GM19468 (cell line): ENCODE data around the gene ACBD4.
"Not testable (repeated sequence)": the region's sequence is repeated elsewhere in the genome, so short reads cannot be mapped to it uniquely, and the experiment has no call there.

Experiments
- ATAC-seq: cut with Tn5 transposase; IDR thresholded peaks from one replicate; pipeline ENCODE4 v1.9.1; 2021; ENCODE audit warnings: mild to moderate bottlenecking, moderate library complexity, moderate number of reproducible peaks; ENCODE audit not compliant: unreplicated experiment; ENCODE audit errors: extremely low read depth

ACBD4 gene

DNA sequence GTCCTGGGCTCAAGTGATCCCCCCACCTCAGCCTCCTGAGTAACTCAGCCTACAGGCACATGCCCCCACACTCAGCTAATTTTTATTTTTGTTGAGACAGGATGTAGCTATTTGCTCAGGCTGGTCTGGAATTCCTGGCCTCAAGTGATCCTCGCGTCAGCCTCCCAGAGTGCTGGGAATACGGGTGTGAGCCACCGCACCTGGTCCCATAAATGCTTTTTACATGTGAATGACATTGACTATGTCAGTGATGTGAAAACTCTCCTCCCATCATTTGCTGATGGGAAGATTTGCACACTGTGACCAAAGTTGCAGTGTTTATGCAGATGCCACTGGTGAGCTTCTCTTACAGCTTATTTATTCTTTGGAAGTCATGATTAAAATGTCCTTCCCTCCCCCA lies 18.2 kb upstream of the ACBD4 start:
- ATAC-seq = no peak

DNA sequence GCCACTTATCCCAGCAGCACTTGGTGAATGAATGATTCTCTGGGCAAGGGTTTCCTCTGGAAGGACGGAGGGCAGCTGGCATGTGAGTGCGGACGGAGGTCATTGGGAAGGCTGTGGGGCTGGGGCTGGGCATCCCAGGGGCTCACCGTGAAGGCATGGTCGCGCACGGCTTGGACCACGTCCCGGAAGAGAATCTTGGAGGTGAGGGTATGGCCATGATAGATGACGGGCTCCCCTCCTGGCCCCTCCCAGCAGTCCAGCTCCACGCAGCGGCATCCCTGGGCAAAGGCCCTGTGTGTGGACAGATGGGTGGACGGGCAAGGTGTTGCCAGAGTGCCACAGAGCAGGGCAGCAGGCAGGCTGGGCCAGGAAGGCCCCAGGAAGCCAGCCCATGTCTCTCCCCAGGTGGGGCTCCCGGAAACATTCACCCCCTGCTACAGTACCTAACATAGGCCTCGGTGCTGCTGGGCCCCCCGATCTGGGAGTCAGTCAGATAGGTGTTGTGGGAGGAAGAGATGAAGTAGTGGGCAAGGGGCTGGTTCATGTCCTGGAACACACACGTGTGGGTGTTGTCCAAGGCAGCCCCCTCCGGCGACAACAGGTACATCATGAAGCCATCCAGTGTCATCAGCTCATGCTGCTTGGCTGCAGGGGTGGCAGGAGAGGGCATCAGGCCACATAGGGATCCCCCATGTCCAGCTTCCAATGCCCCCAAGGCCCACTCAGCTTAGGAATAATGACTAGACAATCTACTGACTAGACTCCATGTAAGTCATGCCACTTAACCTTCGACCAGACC lies 17.4 kb upstream of the ACBD4 start:
- no peak for ATAC-seq

DNA sequence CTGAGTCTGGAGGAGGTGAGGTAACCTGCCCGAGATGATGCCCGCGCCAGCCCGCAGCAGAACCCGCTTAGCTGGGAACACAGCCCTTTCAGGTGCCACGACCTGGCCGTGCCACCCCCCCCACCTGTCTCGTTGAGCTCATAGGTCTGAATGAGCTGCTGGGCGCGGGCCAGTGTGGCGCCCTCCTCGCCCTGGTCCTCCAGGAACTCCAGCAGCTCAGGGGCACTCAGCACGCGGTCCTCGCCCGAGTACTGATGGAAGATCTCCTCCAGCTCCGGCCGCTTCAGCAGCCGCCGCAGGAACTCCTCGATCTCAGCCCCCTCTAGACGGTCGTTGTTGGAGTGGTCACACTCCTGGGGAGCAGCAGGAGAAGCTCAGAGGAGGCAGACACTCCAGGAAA lies 16.8 kb upstream of the ACBD4 start:
- no peak for ATAC-seq

DNA sequence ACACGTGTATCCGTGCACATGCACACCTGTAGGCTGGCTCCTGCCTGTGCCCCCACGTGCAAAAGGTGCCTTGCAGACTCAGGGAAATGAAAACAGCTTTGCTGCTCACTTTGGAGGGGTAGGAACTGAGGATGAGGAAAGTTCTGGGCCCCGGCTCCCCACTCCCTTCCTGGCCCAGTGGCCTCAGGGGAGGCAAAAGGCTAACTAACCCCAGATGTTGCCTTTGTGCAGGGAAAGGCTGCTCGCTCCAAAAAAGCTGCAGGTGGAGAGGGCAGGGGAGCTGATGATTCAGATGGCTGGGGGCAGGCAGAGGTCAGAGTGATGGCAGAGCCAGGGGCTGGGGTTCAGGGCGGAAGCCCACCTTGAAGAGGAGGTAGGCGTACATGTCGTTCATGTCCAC lies 15.5 kb upstream of the ACBD4 start:
- ATAC-seq = no peak

DNA sequence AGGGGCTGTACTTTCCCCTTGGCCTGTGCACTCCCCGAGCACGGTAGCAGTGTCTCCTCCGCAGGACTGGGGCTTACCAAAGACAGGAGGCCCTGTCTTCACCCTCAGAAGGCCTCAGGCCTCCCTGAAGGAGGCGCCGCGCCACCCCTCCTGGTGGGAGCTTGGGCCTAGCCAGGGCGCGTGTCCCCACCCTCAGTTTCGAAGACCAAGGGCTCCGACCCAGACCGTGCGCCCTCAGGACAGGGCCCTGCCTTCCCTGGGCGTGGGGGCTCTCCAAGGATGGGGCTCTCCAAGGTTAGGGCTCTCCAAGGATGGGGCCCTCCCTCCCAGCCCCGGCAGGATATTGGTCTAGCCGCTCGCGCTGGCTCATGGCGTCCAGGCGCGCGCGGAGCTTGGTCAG lies 14.9 kb upstream of the ACBD4 start:
- ATAC-seq = no peak

DNA sequence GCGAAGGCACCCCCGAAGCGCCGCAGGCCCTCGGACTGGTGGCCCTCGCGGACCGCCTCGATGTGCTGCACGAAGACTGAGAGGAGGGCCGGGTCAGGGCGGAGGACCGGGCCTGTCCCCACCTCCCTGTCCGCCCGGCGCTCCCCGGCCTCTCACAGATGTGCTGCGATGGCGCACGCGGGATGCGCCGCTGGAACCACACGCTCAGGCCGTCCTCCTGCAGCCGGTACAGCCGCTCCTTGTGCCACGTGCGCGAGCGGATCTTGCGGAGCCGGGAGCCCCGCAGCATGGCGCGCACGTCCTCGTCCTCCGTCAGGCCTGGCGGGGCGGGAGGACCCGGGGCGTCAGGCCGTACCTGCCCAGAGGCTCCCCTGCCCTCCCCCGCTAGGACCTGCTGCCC lies 14.4 kb upstream of the ACBD4 start:
- no peak for ATAC-seq

DNA sequence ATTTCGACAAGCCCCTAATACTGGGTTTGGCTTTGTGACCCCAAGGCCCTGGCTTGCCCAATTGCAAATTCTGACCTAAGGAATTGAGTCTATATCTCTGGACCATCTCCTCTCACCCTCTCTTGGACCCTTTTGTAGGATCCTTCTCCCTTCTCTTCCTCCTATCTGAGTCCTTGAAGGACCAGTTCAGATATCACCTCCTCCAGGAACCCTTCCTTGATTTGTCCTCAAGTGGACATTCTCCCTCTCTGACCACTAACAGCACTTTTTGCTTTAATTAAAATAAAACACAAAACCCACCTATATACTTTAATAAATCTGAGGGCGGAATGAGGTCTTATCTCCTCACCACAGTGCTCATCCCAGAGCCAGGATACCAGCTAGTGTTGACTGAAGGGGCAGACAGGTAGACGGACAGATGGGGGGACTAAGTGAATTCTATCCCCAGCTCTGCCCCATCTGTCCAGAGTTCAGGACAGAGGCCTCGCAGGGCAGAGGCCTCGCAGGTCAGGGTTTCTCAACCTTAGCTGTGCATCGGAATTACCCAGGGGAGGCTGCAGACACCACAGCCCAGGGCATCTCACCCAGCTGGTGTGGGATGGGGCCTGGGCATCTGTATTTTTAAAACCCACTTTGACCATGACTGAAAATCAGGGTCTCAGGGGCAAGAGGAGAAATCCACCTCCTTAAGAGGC lies 12.3 kb upstream of the ACBD4 start:
- ATAC-seq = no peak

DNA sequence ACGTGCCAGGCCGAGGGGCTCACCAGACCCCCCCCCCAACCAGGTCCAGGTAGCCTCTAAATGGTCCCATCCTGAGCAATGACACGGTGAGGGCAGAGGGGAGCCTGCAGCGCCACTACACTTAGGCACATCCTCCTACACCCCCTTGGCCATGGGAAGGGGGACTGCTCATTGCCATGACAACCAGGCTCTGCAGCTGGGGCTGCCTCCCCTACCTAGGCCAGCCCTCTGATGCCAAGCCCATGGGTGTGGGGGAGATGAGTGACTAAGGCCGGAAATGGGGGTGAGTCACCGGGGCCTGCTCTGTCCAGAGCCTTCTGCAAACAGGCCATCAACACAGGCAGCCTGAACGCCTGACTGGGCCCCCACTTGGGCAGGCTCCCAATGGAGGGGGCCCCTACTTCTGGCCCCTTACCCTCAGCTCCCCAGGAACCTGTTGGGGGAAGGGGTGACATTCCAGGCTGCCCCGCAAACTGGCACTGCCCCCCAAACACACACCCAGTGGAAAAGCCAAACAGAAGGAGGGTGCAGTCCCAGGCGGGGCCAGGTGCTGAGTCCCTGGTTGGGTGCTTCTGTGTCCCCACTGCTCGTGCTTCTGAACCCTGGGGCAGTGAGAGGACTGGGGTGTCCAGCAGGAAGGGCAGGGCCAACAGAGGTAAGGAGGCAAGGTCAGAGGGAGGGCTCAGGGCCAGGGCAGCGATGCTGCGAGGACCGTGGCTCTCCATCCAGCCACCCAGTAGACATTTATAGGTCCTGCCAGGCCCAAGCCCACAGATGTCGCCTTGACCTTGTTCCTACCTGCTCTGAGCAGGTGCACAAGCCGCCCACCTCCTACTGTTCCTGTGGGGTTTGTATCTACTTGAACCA lies 11.3 kb upstream of the ACBD4 start:
- no peak for ATAC-seq

DNA sequence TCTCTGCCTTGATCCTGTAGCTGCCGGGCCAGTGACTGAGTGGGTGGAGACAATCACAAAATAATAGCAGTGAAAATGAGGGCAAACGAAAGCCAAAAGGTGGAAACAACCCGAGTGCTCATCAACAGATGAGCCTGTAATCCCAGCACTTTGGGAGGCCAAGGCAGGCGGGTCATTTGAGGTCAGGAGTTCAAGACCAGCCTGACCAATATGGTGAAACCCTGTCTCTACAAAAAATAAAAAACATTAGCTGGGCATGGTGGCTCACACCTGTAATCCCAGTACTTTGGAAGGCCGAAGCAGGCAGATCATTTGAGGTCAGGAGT lies 10.7 kb upstream of the ACBD4 start:
- not testable (repeated sequence) for ATAC-seq

DNA sequence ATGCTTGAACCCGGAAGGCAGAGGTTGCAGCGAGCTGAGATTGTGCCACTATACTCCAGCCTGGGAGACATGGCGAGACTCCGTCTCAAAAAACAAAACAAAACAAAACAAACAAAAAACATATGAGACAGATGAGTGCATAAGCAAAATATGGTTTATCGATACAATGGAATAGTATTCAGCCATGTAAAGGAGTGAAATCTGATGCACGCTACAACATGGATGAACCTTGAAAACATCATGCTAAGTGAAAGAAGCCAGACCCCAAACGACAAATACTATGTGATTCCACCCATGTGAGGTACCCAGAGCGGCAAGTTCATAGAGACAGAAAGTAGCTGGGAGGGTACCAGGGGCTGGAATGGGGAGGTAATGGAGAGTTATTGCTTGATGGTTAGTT lies 10.0 kb upstream of the ACBD4 start:
- ATAC-seq = no peak

DNA sequence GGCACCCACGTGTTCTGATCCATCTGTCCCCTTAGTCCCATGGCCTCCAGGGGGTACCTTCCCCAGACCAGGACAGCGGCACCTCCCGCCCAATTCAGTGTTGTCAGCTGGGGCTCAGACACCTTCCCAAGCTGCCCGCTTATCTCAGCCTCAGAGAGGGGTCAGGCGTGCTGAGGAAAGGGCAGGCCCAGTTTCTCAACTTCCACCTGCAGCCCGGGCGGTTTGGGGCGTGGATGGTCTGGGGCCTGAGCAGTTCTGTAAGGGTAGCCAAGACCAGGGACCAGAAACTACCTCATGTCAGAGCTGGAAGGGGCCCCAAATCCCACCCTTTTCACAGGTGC lies 8.3 kb upstream of the ACBD4 start:
- no peak for ATAC-seq

DNA sequence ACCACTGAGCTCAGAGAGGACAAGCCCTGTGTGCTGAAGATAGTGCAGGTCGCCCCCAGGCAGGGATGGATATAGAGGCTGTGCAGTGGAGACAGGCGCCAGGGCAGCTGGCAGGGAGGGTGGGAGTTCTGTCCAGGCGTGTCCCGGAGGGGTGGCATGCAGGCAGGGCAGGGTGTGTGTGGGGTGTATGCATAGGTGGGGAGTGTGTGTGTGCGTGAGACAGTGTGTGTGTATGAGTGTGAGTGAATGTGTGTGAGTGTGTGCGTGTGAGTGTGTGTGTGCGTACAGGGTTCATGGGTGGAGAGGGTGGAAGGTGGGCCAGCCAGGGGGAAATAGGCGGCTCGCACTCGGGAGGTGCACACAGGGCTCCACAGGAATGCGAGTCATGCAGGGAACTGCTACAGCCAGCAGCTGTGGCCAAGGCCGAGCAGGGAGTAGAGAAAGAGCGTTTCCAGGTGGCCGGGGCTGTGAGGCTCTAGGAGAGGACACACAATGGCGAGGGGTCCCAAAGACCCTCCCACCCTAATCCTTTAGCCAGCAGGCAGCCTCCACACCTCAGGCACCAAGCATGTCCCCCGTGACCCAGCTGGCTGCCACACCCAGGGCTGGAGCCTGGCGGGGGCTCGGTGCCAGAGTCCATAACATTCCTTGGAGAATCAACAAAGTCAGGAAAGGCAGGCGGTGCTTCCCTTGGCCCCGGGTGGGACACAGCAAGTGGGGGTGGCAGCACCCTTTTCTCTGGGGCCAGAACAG lies 7.8 kb upstream of the ACBD4 start:
- ATAC-seq = no peak

DNA sequence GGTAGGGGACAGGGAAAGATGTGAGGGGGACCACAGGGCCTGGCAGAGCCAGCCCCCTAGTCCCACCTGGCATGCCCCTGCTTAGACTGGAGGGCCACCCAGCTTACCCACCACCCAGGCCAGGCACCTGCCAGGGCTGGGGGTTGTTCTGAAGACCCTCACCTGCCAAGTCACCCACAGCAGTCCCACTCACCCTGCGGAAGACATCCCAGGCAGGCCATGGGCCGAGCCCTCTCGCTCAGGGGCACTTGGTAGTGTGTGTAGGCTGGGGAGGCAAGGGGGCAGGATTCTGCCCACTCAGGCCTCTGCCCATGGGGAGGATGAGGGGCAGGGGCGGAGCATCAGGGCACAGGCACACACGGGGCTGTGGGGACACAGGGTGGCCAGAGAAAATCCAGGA lies 7.2 kb upstream of the ACBD4 start:
- no peak for ATAC-seq

DNA sequence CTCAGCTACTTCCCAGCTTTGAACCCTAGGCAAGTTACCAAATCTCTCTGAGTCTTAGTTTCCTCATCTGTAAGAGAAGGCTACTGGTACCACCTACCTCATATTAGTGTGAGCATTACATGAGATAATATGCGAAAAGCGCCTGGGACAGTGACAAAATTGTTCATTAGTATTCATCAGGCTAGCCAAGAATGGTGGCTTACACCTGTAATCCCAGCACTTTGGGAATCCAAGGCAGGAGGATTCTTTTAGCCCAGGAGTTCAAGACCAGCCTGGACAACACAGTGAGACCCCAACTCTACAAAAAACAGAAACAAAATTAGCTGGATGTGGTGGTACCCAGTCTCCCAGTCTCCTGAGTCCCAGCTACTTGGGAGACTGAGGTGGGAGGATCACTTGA lies 6.5 kb upstream of the ACBD4 start:
- ATAC-seq = no peak

DNA sequence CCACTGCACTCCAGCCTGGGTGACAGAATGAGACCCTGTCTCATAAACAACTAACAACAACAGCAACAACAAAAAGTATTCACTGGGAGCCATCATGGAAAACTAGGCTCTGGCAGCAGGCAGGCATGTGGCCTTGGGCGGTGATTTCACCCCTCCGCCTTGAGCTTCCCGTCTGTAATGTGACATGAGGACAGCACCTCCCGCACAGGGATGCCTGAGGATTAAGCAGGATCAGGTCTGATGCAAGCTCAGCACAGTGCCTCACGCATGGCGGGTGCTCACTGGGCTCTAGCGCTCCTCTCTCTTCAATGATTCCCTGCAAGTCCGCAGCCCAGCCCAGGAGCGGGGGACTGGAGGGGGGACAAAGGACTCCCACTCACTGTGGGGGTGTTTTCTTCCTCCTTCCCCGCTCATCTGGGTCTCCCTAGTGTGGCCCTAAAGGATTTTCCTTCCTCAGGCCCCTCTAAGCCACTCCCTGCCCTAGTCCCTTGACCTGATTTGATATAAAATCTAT lies 6.0 kb upstream of the ACBD4 start:
- ATAC-seq = no peak

DNA sequence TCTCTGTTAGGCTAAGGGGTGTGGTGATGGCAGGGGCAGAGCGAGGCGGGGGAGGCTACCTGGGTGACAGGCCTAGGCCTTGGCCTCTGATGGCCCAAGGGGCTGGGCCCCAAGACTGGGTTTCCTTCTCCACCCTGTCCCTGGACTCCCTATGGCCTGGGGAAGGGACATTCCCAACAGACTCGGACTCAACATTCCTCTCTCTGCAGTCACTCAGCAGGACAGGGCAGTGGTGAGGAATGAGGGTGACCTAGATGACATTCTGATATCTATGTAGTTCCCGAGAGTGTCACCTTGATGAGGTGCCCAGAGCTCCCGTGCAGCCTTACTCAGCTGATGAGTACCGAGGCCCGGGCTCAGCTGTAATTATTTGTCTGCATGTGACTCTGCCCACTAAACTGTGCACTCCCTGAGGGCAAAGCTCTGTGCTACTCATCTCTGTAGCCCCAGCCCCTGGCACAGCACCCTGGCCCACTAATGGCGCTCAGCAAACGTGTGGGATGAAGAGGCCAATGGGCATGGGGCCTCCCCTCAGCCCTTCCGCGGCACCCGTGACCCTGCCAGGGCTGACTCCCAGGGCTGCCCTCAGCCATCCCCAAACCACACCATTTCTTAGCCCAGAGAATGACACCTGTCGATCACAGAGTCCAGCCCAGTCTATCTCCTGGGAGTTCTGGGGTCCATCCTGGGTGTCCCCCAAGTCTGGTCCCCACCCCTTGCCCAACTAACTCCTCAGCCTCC lies 5.4 kb upstream of the ACBD4 start:
- ATAC-seq = no peak

DNA sequence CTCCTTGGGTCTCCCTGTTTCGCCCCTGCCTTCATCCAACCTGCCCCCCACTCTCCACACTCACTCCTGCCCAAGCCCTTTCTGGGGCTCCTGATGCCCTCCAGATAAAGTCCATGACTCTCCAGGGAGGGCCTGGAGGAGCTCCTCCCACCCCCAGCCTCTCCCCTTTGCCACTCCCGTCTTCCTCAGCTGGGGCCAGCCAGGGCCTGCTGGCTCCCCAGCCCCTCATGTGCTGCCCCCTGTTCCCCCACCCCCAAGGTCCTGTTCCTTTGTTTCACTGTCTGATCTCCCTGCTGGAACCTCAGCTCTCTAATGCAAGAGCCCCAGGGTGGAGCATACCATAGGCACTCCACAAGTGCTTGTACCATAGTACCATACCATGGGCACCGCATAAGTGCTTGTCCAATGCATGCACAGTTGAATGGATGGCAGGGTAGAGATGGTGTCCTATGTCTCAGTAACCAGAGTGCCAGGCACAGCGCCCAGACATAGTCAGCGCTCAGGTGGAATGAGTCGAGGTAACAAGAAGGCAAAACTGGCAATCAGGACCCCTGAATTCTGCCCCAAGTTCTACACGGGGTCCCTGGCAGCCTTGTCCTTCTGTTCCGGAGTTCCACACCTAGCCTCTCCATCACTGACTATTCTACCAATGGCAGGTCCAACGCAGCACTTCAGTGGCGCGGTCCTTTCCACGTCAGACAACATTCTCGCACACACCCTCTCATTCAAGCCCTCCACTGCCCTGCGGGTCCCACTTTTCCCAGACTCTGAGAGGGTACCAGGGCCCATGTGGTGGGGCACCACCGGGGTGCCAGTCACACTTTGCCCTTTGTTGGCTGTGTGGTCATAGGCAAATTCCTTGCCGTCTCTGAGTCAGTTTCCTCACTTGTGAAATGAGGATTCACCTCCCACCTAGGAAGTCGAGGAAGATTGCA lies 4.5 kb upstream of the ACBD4 start:
- ATAC-seq = no peak

DNA sequence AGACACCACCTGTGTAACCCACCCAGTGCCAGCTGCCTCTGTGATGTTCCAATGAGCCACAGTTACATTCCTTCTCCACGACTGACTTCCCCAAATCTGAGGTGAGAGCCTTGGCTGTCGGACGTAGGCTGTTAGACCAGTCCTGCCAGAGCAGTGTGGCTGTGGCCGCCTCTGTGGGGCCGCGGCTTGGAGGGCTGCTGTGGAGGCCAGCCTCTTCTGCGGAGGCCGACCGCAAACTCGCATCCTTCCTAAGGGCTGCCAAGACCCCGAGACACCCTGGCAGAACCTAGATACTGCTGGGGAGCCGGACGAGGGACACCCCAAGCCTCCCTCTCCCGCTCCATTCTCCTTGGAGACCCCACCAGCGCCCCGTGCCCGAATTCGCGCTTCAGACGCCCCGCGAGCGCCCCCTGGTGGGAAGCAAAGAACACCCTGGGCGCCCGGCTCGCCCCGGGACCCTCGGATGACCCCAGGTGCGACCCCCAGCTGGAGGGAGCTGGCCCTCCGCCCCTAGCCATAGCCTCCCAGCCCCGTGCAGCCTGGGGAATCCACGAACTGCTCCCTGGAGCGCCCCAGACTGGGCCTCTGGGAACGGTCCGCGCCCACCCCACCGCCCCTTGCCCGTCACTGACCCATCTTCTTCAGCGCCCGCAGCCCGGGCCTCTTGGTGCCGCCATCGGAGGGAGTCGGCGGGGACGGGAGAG lies 3.7 kb upstream of the ACBD4 start:
- ATAC-seq = no peak
